Immature natural killer cell (primary cell): ENCODE measurements around the gene PPP1R1A. TPM values are rescaled to one million over a fixed set of nuclear protein-coding genes. Genes with fewer than 3 reads are reported as not detected.

Experiments used
- DNase-seq, 3 donors: peaks; one replicate each; pipeline ENCODE4 v3.0.0; 2022; ENCODE audit warnings: mixed read lengths in 1 of 3
- H3K27ac Mint-ChIP-seq, 6 donors: one replicate each; pipeline ENCODE4 v1.8.0; 2020; ENCODE audit warnings: mixed read lengths in 6 of 6, mild to moderate bottlenecking in 5 of 6, inconsistent platforms in 4 of 6, moderate library complexity in 3 of 6
- H3K27me3 Mint-ChIP-seq, 3 donors: one replicate each; pipeline ENCODE4 v1.8.0; 2020 to 2021; ENCODE audit warnings: low read depth in 3 of 3, mild to moderate bottlenecking in 3 of 3, mixed read lengths in 3 of 3, moderate library complexity in 3 of 3, inconsistent platforms in 1 of 3
- H3K36me3 Mint-ChIP-seq, 3 donors: one replicate each; pipeline ENCODE4 v1.8.0; 2020; ENCODE audit warnings: mixed read lengths in 3 of 3, inconsistent platforms in 2 of 3, mild to moderate bottlenecking in 2 of 3
- H3K4me1 Mint-ChIP-seq, 2 donors: one replicate each; pipeline ENCODE4 v1.8.0; 2020; ENCODE audit warnings: inconsistent platforms in 2 of 2, mild to moderate bottlenecking in 2 of 2, mixed read lengths in 2 of 2, moderate library complexity in 1 of 2
- H3K4me3 Mint-ChIP-seq, 5 donors: one replicate each; pipeline ENCODE4 v1.8.0; 2020; ENCODE audit warnings: mild to moderate bottlenecking in 5 of 5, mixed read lengths in 5 of 5, inconsistent platforms in 3 of 5, moderate library complexity in 3 of 5
- H3K9me3 Mint-ChIP-seq, 6 donors: one replicate each; pipeline ENCODE4 v1.8.0; 2020; ENCODE audit warnings: mild to moderate bottlenecking in 6 of 6, mixed read lengths in 6 of 6, inconsistent platforms in 4 of 6, moderate library complexity in 3 of 6
- polyA plus RNA-seq, 3 donors: library from polyadenylated mRNA; unstranded; fragments of 300-500 nt; fragmentation: Illumina TruSeq; gene quantifications; one replicate each; pipeline ENCODE4 v1.2.3, GENCODE V29; 2021

Gene PPP1R1A
- polyA plus RNA-seq, 3 donors from 2014 or later = not detected

DNA sequence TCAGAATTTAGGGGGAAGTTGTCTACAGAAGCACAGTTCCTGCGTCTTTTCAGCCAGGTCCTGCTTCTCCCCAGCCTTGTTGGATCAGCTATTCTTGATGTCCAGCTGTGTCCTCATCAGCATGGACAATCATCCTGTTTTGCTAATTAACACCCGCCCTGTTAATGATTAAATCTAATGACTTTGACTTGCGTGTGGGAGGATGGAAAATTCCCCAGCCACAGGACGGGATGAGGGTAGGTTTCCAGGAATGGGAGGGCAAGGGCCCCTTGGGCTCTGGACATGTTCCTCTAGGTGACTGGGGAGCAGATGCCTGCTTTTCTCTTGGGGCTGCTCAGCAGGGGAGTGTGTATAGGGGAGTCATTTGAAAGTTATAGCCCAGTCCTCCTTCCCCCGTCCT lies 5.3 kb upstream of the PPP1R1A start:
- Mint-ChIP-seq H3K4me3 (no peak overlapping the region), H3K27me3 (peaks cover 10 to 19% (median 15%) of the 10 kb centered on the region in 3 donors), H3K27ac (no peak overlapping the region), H3K4me1 (peaks cover 0 to 5% of the 10 kb centered on the region in 2 donors), H3K36me3 (peaks cover 0 to 4% (median 0%) of the 10 kb centered on the region in 3 donors), H3K9me3 (no peaks in the 10 kb centered on the region)
- DNase-seq = no peak

GRCh38 chr12:54593135-54593534 lies 4.7 kb upstream of the PPP1R1A start:
- Mint-ChIP-seq H3K4me3 (no peak overlapping the region), H3K27ac (no peak overlapping the region), H3K36me3 (peaks cover 0 to 4% (median 0%) of the 10 kb centered on the region in 3 donors), H3K27me3 (peaks cover 10 to 19% (median 16%) of the 10 kb centered on the region in 3 donors), H3K4me1 (peaks cover 0 to 6% of the 10 kb centered on the region in 2 donors), H3K9me3 (no peaks in the 10 kb centered on the region)
- no peak for DNase-seq

DNA sequence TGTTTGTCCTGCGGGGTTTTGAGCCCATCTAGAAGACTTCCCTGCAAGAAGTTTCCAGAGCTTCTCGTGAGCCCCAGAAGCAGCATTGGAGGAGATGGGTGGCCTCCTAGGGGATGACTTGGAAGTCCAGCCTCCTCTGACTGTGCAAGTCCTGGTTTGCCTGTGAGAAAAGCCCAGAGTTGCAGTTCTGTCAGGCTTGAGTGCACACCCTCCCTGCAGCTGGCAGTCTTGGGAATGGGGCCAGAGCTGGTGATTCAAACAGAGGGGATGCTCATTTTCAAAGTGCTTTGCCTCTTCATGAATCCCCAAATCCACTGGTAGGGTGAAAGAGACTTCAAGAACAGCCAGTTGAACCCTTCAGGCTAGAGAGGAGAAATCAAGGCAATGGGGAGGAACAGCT lies 3.9 kb upstream of the PPP1R1A start:
- Mint-ChIP-seq H3K4me1 (peaks cover 0 to 6% of the 10 kb centered on the region in 2 donors), H3K27ac (no peak overlapping the region), H3K9me3 (no peaks in the 10 kb centered on the region), H3K36me3 (peaks cover 0 to 4% (median 0%) of the 10 kb centered on the region in 3 donors), H3K4me3 (no peak overlapping the region), H3K27me3 (peaks cover 9 to 21% (median 21%) of the 10 kb centered on the region in 3 donors)
- DNase-seq = no peak

GRCh38 chr12:54590978-54591591 lies 2.6 kb upstream of the PPP1R1A start:
- Mint-ChIP-seq H3K4me3 (no peak overlapping the region), H3K4me1 (peaks cover 0 to 6% of the 10 kb centered on the region in 2 donors), H3K9me3 (no peaks in the 10 kb centered on the region), H3K27ac (peak overlapping the region in 1 of 6 donors; percentile 42), H3K27me3 (peaks cover 9 to 25% (median 23%) of the 10 kb centered on the region in 3 donors), H3K36me3 (peaks cover 0 to 4% (median 0%) of the 10 kb centered on the region in 3 donors)
- no peak for DNase-seq

GRCh38 chr12:54589964-54590363 lies 1.5 kb upstream of the PPP1R1A start:
- Mint-ChIP-seq H3K27me3 (peaks cover 11 to 26% (median 25%) of the 10 kb centered on the region in 3 donors), H3K27ac (no peak overlapping the region), H3K4me1 (peaks cover 0 to 6% of the 10 kb centered on the region in 2 donors), H3K4me3 (peak overlapping the region in 1 of 5 donors; percentile 3), H3K36me3 (peaks cover 0 to 4% (median 0%) of the 10 kb centered on the region in 3 donors), H3K9me3 (no peaks in the 10 kb centered on the region)
- DNase-seq = no peak

- Mint-ChIP-seq H3K27ac (peak overlapping the region in 1 of 6 donors; percentile 12), H3K4me3 (peak overlapping the region; percentile 14 to 63 (median 48)), H3K9me3 (no peaks in the 10 kb centered on the region), H3K4me1 (peaks cover 0 to 6% of the 10 kb centered on the region in 2 donors), H3K36me3 (peaks cover 0 to 4% (median 0%) of the 10 kb centered on the region in 3 donors), H3K27me3 (peaks cover 14 to 26% (median 25%) of the 10 kb centered on the region in 3 donors)
- no peak for DNase-seq
Observed at GRCh38 chr12:54588890-54589267, 420 bp upstream of the PPP1R1A start.

DNA sequence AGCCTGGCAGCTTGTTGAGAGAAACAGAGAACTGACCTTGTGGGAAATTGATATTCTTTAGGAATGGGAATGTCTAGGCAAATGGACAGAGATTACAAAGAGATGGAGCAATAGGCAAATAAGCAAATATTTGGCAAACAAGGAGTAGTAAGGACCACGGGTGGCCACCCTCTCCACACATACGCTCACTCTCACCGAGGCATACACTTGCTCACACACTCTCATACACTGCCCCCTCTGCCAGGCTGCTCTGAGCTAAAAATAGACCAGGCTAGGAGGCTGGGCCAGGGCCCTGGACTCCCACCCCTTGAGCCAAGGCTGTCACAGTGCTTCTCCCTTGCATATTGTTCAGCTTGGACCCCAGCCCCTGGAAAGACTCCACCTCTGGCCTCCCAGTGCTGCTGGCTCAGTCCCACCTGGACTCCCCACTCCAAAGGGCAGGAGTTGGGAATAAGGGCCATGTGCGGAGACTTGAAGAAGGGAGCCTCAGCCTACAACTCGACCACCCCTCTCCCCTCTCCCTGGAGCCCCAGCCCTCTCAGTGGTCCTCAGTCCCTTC lies 1.1 kb downstream of the PPP1R1A start:
- DNase-seq = no peak
- Mint-ChIP-seq H3K9me3 (no peaks in the 10 kb centered on the region), H3K27ac (no peak overlapping the region), H3K27me3 (peaks cover 14 to 26% (median 25%) of the 10 kb centered on the region in 3 donors), H3K4me3 (no peak overlapping the region), H3K36me3 (peaks cover 0 to 4% (median 0%) of the 10 kb centered on the region in 3 donors), H3K4me1 (peaks cover 0 to 6% of the 10 kb centered on the region in 2 donors)

DNA sequence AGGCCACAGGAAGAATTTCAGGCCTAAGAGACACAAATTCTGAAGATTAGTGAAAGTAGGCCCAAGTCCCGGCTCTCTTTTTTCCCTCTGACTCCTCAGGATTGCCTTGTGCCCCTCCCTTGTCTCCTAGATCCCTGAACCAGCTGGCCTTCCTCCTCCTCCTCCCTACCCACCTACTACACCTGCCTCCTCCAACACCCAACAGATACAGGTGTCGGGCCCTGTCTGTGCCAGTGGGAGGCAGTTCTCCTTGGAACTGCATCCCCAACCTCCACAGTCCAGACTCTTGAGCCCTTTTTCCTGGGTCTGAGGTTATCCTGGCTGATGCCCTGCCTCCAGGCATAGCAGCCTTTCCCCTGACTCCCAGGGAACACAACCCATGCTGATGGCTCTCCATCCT lies 1.8 kb downstream of the PPP1R1A start:
- no peak for DNase-seq
- Mint-ChIP-seq H3K4me1 (peaks cover 0 to 6% of the 10 kb centered on the region in 2 donors), H3K36me3 (peaks cover 0 to 4% (median 0%) of the 10 kb centered on the region in 3 donors), H3K27ac (no peak overlapping the region), H3K9me3 (no peaks in the 10 kb centered on the region), H3K27me3 (peaks cover 14 to 26% (median 25%) of the 10 kb centered on the region in 3 donors), H3K4me3 (peak overlapping the region in 1 of 5 donors; percentile 4)

- Mint-ChIP-seq H3K4me1 (peaks cover 0 to 6% of the 10 kb centered on the region in 2 donors), H3K9me3 (no peaks in the 10 kb centered on the region), H3K27ac (no peak overlapping the region), H3K36me3 (peaks cover 0 to 4% (median 0%) of the 10 kb centered on the region in 3 donors), H3K4me3 (no peak overlapping the region), H3K27me3 (peaks cover 10 to 23% (median 23%) of the 10 kb centered on the region in 3 donors)
- DNase-seq = no peak
Observed at GRCh38 chr12:54585243-54585642, 3.2 kb downstream of the PPP1R1A start.

GRCh38 chr12:54584128-54584527 lies 4.3 kb downstream of the PPP1R1A start:
- peaks cover 8 to 19% (median 16%) of the 10 kb centered on the region in 3 donors for H3K27me3 Mint-ChIP-seq
- no peak for DNase-seq
- no peak overlapping the region for H3K4me3 Mint-ChIP-seq
- no peak overlapping the region for H3K27ac Mint-ChIP-seq
- peaks cover 7 to 8% of the 10 kb centered on the region in 2 donors for H3K4me1 Mint-ChIP-seq
- no peaks in the 10 kb centered on the region for H3K9me3 Mint-ChIP-seq
- H3K36me3 Mint-ChIP-seq = no peaks in the 10 kb centered on the region

DNA sequence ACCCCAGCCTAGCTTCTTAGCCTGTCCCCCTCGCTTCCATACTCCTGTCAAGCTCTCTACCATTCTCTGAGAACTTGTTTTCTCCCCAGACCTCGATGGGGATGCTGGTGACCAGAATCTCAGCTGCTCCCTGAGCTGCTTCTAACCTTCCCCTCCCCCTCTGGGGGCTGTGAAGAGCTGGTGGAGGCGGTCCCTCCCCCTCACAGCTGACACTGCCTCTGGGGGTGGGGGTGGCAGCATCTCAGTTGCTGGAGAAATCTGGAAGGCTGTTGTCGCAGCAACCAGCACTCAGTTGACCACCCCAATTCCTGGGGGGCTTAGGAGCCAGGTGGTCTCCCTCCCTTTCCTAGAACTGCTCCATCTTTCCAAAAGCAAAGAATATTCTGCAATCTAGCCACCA lies 4.7 kb downstream of the PPP1R1A start:
- Mint-ChIP-seq H3K4me1 (peaks cover 5 to 7% of the 10 kb centered on the region in 2 donors), H3K27me3 (peaks cover 7 to 15% (median 12%) of the 10 kb centered on the region in 3 donors), H3K4me3 (no peak overlapping the region), H3K9me3 (no peaks in the 10 kb centered on the region), H3K36me3 (no peaks in the 10 kb centered on the region), H3K27ac (no peak overlapping the region)
- no peak for DNase-seq

GRCh38 chr12:54581412-54581811 lies 7.0 kb downstream of the PPP1R1A start:
- Mint-ChIP-seq H3K27me3 (peaks cover 3 to 10% (median 5%) of the 10 kb centered on the region in 3 donors), H3K4me3 (no peak overlapping the region)

GRCh38 chr12:54579696-54580333 lies 8.6 kb downstream of the PPP1R1A start:
- peaks cover 5 to 7% of the 10 kb centered on the region in 2 donors for H3K4me1 Mint-ChIP-seq
- H3K4me3 Mint-ChIP-seq = no peak overlapping the region
- H3K27me3 Mint-ChIP-seq = peaks cover 3 to 4% (median 3%) of the 10 kb centered on the region in 3 donors
- no peaks in the 10 kb centered on the region for H3K9me3 Mint-ChIP-seq
- H3K36me3 Mint-ChIP-seq = peaks cover 0 to 10% (median 10%) of the 10 kb centered on the region in 3 donors
- peak overlapping the region in 1 of 6 donors; percentile 26 for H3K27ac Mint-ChIP-seq
- peak; percentile 60 to 68 (median 65) for DNase-seq

More at GRCh38 chr12:54581412-54581811, 7.0 kb downstream of the PPP1R1A start:
- peaks cover 5 to 7% of the 10 kb centered on the region in 2 donors for H3K4me1 Mint-ChIP-seq
- H3K9me3 Mint-ChIP-seq = no peaks in the 10 kb centered on the region
- DNase-seq = no peak
- H3K36me3 Mint-ChIP-seq = peaks cover 0 to 10% (median 7%) of the 10 kb centered on the region in 3 donors
- H3K27ac Mint-ChIP-seq = no peak overlapping the region

- Mint-ChIP-seq H3K36me3 (peaks cover 0 to 12% (median 10%) of the 10 kb centered on the region in 3 donors), H3K9me3 (no peaks in the 10 kb centered on the region), H3K27me3 (peaks cover 2 to 4% (median 3%) of the 10 kb centered on the region in 3 donors), H3K27ac (peak overlapping the region in 2 of 6 donors; percentile 12 to 26), H3K4me3 (no peak overlapping the region), H3K4me1 (peaks cover 5 to 7% of the 10 kb centered on the region in 2 donors)
- DNase-seq = no peak
Observed at GRCh38 chr12:54579258-54579657, 9.2 kb downstream of the PPP1R1A start.
